Immature natural killer cell (primary cell): ENCODE measurements around the gene SAMD10. TPM values are rescaled to one million over a fixed set of nuclear protein-coding genes. Genes with fewer than 3 reads are reported as not detected.

Source experiments
- DNase-seq, 3 donors: peaks; one replicate each; pipeline ENCODE4 v3.0.0; 2022; ENCODE audit warnings: mixed read lengths in 1 of 3
- H3K27ac Mint-ChIP-seq, 6 donors: one replicate each; pipeline ENCODE4 v1.8.0; 2020; ENCODE audit warnings: mixed read lengths in 6 of 6, mild to moderate bottlenecking in 5 of 6, inconsistent platforms in 4 of 6, moderate library complexity in 3 of 6
- H3K27me3 Mint-ChIP-seq, 3 donors: one replicate each; pipeline ENCODE4 v1.8.0; 2020 to 2021; ENCODE audit warnings: low read depth in 3 of 3, mild to moderate bottlenecking in 3 of 3, mixed read lengths in 3 of 3, moderate library complexity in 3 of 3, inconsistent platforms in 1 of 3
- H3K36me3 Mint-ChIP-seq, 3 donors: one replicate each; pipeline ENCODE4 v1.8.0; 2020; ENCODE audit warnings: mixed read lengths in 3 of 3, inconsistent platforms in 2 of 3, mild to moderate bottlenecking in 2 of 3
- H3K4me1 Mint-ChIP-seq, 2 donors: one replicate each; pipeline ENCODE4 v1.8.0; 2020; ENCODE audit warnings: inconsistent platforms in 2 of 2, mild to moderate bottlenecking in 2 of 2, mixed read lengths in 2 of 2, moderate library complexity in 1 of 2
- H3K4me3 Mint-ChIP-seq, 5 donors: one replicate each; pipeline ENCODE4 v1.8.0; 2020; ENCODE audit warnings: mild to moderate bottlenecking in 5 of 5, mixed read lengths in 5 of 5, inconsistent platforms in 3 of 5, moderate library complexity in 3 of 5
- H3K9me3 Mint-ChIP-seq, 6 donors: one replicate each; pipeline ENCODE4 v1.8.0; 2020; ENCODE audit warnings: mild to moderate bottlenecking in 6 of 6, mixed read lengths in 6 of 6, inconsistent platforms in 4 of 6, moderate library complexity in 3 of 6
- polyA plus RNA-seq, 3 donors: library from polyadenylated mRNA; unstranded; fragments of 300-500 nt; fragmentation: Illumina TruSeq; gene quantifications; one replicate each; pipeline ENCODE4 v1.2.3, GENCODE V29; 2021

SAMD10 gene
- polyA plus RNA-seq, 3 donors from 2014 or later = 6.5 to 13.2 (median 8.5) TPM

- DNase-seq = peak; percentile 27 to 38 (median 35)
- Mint-ChIP-seq H3K9me3 (no peaks in the 10 kb centered on the region), H3K27me3 (peaks cover 3 to 6% (median 6%) of the 10 kb centered on the region in 3 donors), H3K4me1 (peaks cover 22 to 26% of the 10 kb centered on the region in 2 donors), H3K27ac (peak within 1 kb of the TSS in 3 of 6 donors; percentile 40 to 75 (median 62)), H3K36me3 (peaks cover 0 to 7% (median 5%) of the 10 kb centered on the region in 3 donors), H3K4me3 (peak within 1 kb of the TSS; percentile 75 to 87 (median 80))
Measured at GRCh38 chr20:63969838-63970713, 9.4 kb downstream of the SAMD10 start, which contains the start of gene ZNF512B. TSS of gene ZNF512B (minus strand) at chr20:63969930. CDS start at chr20:63967950, 1,980 bp downstream.

GRCh38 chr20:63968928-63969760 is 10.3 kb downstream of the SAMD10 start:
- H3K9me3 Mint-ChIP-seq = no peaks in the 10 kb centered on the region
- peak overlapping the region in 3 of 6 donors; percentile 40 to 75 (median 62) for H3K27ac Mint-ChIP-seq

DNA sequence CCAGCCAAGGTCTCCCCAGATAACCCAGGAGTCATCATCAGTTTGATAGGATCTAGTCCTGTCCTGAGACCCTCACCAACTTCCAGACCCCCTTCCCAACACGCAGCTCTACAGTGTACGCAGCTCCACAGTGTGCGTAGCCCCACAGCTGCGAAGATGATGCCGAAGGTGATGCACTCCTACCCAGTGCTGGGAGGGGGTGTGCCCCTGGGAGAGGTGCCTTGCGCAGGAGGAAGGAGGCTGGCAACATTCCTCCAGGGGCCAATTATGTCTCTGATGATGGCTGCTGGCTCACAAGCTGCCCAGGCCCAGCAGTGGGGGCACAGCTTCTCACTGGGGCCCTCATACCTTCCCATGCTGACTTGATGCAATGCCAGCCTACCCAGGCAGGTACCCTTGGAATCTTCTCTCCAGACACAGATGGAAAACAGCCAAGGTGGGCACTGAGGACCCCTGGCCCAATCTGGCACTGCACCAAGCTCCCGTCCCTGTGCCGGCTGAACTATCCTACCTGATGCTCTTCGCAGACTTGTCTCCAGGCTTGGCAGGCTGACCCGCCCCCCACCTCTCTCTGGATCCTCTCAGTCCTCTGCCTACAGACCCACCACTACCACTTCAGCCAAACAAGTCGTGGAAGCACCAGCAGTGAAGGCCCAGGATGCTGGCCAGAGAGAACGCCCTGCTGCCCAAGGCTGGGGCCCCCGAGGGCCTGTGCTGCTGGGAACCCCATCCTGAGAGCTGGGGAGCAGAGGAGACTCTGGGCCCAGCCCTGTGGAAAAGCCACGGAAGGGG is 11.1 kb downstream of the SAMD10 start:
- peaks cover 0 to under 1% (median 0%) of the 10 kb centered on the region in 3 donors for H3K36me3 Mint-ChIP-seq
- peak overlapping the region in 4 of 6 donors; percentile 35 to 75 (median 48) for H3K27ac Mint-ChIP-seq
- no peak for DNase-seq
- peak overlapping the region; percentile 75 to 87 (median 80) for H3K4me3 Mint-ChIP-seq
- H3K27me3 Mint-ChIP-seq = peaks cover 3 to 6% (median 4%) of the 10 kb centered on the region in 3 donors
- peaks cover 13 to 18% of the 10 kb centered on the region in 2 donors for H3K4me1 Mint-ChIP-seq
- H3K9me3 Mint-ChIP-seq = no peaks in the 10 kb centered on the region

More at GRCh38 chr20:63968928-63969760, 10.3 kb downstream of the SAMD10 start:
- H3K4me1 Mint-ChIP-seq = peaks cover 21 to 23% of the 10 kb centered on the region in 2 donors
- peak overlapping the region; percentile 75 to 87 (median 80) for H3K4me3 Mint-ChIP-seq
- H3K36me3 Mint-ChIP-seq = peaks cover 0 to 7% (median 0%) of the 10 kb centered on the region in 3 donors
- H3K27me3 Mint-ChIP-seq = peaks cover 3 to 6% (median 6%) of the 10 kb centered on the region in 3 donors
- peak; percentile 38 to 48 (median 38) for DNase-seq

- Mint-ChIP-seq H3K4me1 (peaks cover 7 to 13% of the 10 kb centered on the region in 2 donors), H3K36me3 (no peaks in the 10 kb centered on the region), H3K9me3 (no peaks in the 10 kb centered on the region), H3K27me3 (peaks cover 3 to 4% (median 4%) of the 10 kb centered on the region in 3 donors), H3K27ac (no peak overlapping the region), H3K4me3 (peak overlapping the region in 2 of 5 donors; percentile 75 to 80)
- no peak for DNase-seq
Measured at GRCh38 chr20:63967330-63968135, 11.9 kb downstream of the SAMD10 start.

GRCh38 chr20:63966944-63967322 is 12.5 kb downstream of the SAMD10 start:
- H3K36me3 Mint-ChIP-seq = no peaks in the 10 kb centered on the region
- H3K4me3 Mint-ChIP-seq = peak overlapping the region in 1 of 5 donors; percentile 7
- no peaks in the 10 kb centered on the region for H3K9me3 Mint-ChIP-seq
- peaks cover 7 to 13% of the 10 kb centered on the region in 2 donors for H3K4me1 Mint-ChIP-seq
- H3K27ac Mint-ChIP-seq = no peak overlapping the region
- H3K27me3 Mint-ChIP-seq = peaks cover 3 to 4% (median 4%) of the 10 kb centered on the region in 3 donors
- no peak for DNase-seq

DNA sequence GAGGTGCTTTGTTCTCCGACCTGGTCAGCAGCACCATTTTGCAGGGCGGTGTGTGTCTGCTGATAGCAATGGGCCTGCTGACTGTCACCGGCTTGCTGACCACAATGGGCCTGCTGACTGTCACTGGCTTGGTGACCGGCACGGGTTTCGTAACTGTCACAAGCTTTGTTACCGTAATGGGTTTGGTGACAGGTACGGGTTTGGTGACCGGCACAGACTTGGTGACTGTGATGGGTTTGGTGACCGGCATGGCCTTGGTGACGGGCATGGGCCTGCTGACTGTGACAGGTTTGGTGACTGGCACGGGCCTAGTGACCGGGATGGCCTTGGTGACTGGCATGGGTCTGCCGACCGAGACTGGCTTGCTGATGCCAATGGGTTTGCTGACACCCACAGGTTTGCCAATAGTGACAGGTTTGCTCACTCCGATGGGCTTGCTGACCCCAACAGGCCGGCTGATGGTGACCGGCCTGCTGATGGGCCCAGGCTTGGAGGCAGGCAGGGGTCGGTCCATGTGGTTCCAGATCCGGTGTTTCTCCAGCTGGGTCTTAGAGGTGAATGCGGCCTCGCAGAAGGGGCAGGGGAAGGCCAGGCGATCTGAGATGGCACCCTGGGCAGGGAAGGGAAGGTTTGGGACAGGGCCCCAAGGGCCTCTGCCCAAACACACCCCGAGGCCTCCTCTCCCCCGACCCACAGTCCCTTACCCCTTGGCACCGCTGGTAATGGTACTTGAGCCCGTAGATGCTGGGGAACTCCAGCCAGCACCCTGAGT is 13.1 kb downstream of the SAMD10 start:
- no peaks in the 10 kb centered on the region for H3K36me3 Mint-ChIP-seq
- no peak overlapping the region for H3K27ac Mint-ChIP-seq
- H3K27me3 Mint-ChIP-seq = peaks cover 3 to 4% (median 4%) of the 10 kb centered on the region in 3 donors
- peak overlapping the region in 1 of 5 donors; percentile 29 for H3K4me3 Mint-ChIP-seq
- no peak for DNase-seq
- peaks cover 7 to 13% of the 10 kb centered on the region in 2 donors for H3K4me1 Mint-ChIP-seq
- H3K9me3 Mint-ChIP-seq = no peaks in the 10 kb centered on the region

- H3K9me3 Mint-ChIP-seq = no peaks in the 10 kb centered on the region
- no peak overlapping the region for H3K4me3 Mint-ChIP-seq
- H3K27me3 Mint-ChIP-seq = peaks cover 0 to 4% (median 3%) of the 10 kb centered on the region in 3 donors
- peaks cover 7 to 10% of the 10 kb centered on the region in 2 donors for H3K4me1 Mint-ChIP-seq
- no peak overlapping the region for H3K27ac Mint-ChIP-seq
- DNase-seq = no peak
- no peaks in the 10 kb centered on the region for H3K36me3 Mint-ChIP-seq
Measured at GRCh38 chr20:63964412-63964811, 15.0 kb downstream of the SAMD10 start.

- Mint-ChIP-seq H3K4me3 (no peak overlapping the region), H3K9me3 (no peaks in the 10 kb centered on the region), H3K27me3 (peaks cover 0 to 3% (median 2%) of the 10 kb centered on the region in 3 donors), H3K4me1 (peaks cover 4 to 8% of the 10 kb centered on the region in 2 donors), H3K36me3 (no peaks in the 10 kb centered on the region), H3K27ac (no peak overlapping the region)
- DNase-seq = no peak
Measured at GRCh38 chr20:63963784-63964301, 15.6 kb downstream of the SAMD10 start.

GRCh38 chr20:63963348-63963741 is 16.1 kb downstream of the SAMD10 start:
- Mint-ChIP-seq H3K27ac (no peak overlapping the region), H3K36me3 (no peaks in the 10 kb centered on the region), H3K4me3 (no peak overlapping the region), H3K27me3 (peaks cover 0 to 2% (median 1%) of the 10 kb centered on the region in 3 donors), H3K9me3 (no peaks in the 10 kb centered on the region), H3K4me1 (peaks cover 0 to 3% of the 10 kb centered on the region in 2 donors)
- DNase-seq = no peak

DNA sequence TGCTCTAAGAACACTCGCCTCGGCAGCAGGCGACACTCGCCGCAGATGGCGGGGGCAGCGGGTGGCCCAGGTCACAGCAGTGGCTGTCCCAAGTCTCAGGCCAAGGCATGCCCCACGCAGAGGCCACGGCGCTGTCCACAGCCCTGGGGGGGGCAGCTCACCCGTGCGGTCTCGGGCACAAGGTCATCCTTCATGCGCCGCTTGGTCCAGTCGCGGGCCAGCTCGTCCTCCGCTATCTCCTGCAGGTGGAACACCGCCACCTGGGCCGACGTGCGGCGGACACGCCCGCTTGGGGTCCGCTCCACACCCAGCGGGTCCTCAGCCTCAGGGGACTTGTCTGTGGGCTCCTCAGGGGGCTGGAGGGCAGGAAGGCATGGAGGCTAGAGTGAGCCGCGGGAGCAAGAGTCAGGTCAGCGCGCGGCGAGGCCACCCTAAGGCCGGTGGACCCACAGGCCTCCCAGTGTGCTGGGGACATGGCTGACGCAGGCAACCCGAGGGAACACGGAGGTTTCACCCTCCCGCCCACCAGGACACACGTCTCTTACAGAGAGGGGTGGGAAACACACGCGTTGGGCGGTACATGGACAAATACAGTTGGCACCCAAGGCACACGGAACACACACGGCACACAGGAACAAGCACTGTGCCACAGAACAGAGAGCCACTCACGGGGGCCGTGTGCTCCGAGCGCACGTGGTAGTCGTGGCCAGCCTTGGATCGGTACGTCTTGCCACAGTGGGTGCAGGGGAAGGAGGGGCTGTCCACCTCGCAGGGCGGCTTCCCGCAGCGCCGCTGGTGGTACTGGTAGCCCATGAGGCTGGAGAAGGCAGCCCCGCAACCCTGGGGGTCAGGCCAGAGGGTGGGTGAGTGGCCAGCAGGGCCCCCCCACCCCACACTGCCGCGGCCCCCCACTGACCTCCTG is 16.8 kb downstream of the SAMD10 start:
- no peak for DNase-seq
- Mint-ChIP-seq H3K4me3 (no peak overlapping the region), H3K4me1 (no peaks in the 10 kb centered on the region), H3K27ac (no peak overlapping the region), H3K36me3 (no peaks in the 10 kb centered on the region), H3K9me3 (no peaks in the 10 kb centered on the region), H3K27me3 (peaks cover 0 to 2% (median 0%) of the 10 kb centered on the region in 3 donors)
